Mesendoderm (in vitro differentiated cells): ENCODE data around the gene ALK.

ENCODE experiments used
- DNase-seq: peaks from one replicate; pipeline ENCODE4 v3.0.0; 2013
- H2AK5ac ChIP-seq: 2 replicates; pipeline ENCODE4 v1.6.1; 2013; ENCODE audit warnings: low read length, inconsistent platforms
- H2BK120ac ChIP-seq: 2 replicates; pipeline ENCODE4 v1.6.1; 2013; ENCODE audit warnings: low read depth, mild to moderate bottlenecking, low read length, moderate library complexity, mixed read lengths
- H2BK15ac ChIP-seq: replicated peaks from 2 replicates; pipeline ENCODE4 v1.6.1; 2013; ENCODE audit warnings: low read depth, mild to moderate bottlenecking, moderate library complexity
- H2BK5ac ChIP-seq: 2 replicates; pipeline ENCODE4 v1.6.1; 2013; ENCODE audit warnings: low read length, inconsistent platforms
- H3K18ac ChIP-seq: 2 replicates; pipeline ENCODE4 v1.6.1; 2013; ENCODE audit warnings: mild to moderate bottlenecking, low read length, mixed read lengths
- H3K23ac ChIP-seq: one replicate; pipeline ENCODE4 v1.6.1; 2013; ENCODE audit warnings: low read length
- H3K27ac ChIP-seq: 2 replicates; pipeline ENCODE4 v1.5.1; 2013; ENCODE audit warnings: low read depth, mild to moderate bottlenecking, inconsistent platforms, low read length, moderate library complexity
- H3K27me3 ChIP-seq: 2 replicates; pipeline ENCODE4 v1.6.1; 2013; ENCODE audit warnings: low read length, control low read depth, mild to moderate bottlenecking, inconsistent platforms; ENCODE audit not compliant: insufficient read depth, poor library complexity
- H3K36me3 ChIP-seq: 2 replicates; pipeline ENCODE4 v1.6.1; 2013; ENCODE audit warnings: low read length, inconsistent platforms; ENCODE audit not compliant: control insufficient read depth, insufficient read depth
- H3K4ac ChIP-seq: one replicate; pipeline ENCODE4 v1.6.1; 2013; ENCODE audit warnings: low read depth, mild to moderate bottlenecking, low read length, moderate library complexity
- H3K4me1 ChIP-seq: 2 replicates; pipeline ENCODE4 v1.6.1; 2013; ENCODE audit warnings: low read depth, low read length, inconsistent platforms; ENCODE audit not compliant: control insufficient read depth
- H3K4me2 ChIP-seq: 2 replicates; pipeline ENCODE4 v1.6.1; 2013; ENCODE audit warnings: low read length
- H3K4me3 ChIP-seq: 2 replicates; pipeline ENCODE4 v1.5.1; 2013; ENCODE audit warnings: mild to moderate bottlenecking, low read length
- H3K56ac ChIP-seq: one replicate; pipeline ENCODE4 v1.6.1; 2013; ENCODE audit warnings: low read length
- H3K79me1 ChIP-seq: 2 replicates; pipeline ENCODE4 v1.6.1; 2013; ENCODE audit warnings: low read length, inconsistent platforms
- H3K79me2 ChIP-seq: 2 replicates; pipeline ENCODE4 v1.6.1; 2013; ENCODE audit warnings: mild to moderate bottlenecking, low read length; ENCODE audit not compliant: control insufficient read depth, insufficient read depth
- H3K9ac ChIP-seq: 2 replicates; pipeline ENCODE4 v1.6.1; 2013; ENCODE audit warnings: low read length, inconsistent platforms
- H4K5ac ChIP-seq: one replicate; pipeline ENCODE4 v1.6.1; 2013; ENCODE audit warnings: low read length
- H4K8ac ChIP-seq: one replicate; pipeline ENCODE4 v1.6.1; 2013; ENCODE audit warnings: low read depth, mild to moderate bottlenecking, control low read depth, low read length, moderate library complexity
- whole genome bisulfite sequencing: extraction: QIAGEN DNeasy Blood & Tissue Kit; methylation state at CpG from one replicate; pipeline ENCODE4 v1.1.7; 2013; ENCODE audit warnings: low lambda C conversion rate, missing lambda C conversion rate; ENCODE audit not compliant: insufficient coverage; ENCODE audit errors: extremely low coverage; 5-methylcytosine and 5-hydroxymethylcytosine counted together

The ALK gene

DNA sequence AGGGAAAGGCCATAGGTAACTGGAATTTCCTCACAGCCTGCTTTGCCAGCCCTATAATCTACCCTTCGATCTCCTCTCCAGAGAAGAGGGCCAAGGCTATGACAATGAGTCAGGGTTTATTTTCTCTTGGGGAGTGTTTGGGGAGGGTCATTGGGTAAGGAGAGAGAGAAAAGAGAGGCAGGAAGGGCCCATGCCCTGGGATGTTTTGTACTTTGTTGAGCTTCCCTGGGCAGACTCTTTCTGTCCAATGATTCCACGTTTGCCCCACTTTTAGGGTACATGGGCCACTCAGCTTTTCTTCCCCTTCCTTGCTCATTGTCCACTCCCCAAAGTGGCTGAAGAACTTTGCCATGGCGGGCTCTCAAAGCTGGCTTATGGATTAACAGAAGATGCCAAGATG, 224.2 kb downstream of the ALK start:
- Histone ChIP-seq H2BK5ac (no peak overlapping the region), H3K27ac (no peak overlapping the region), H3K27me3 (no peaks in the 10 kb centered on the region), H3K18ac (no peak overlapping the region), H3K4me1 (no peaks in the 10 kb centered on the region), H3K4me2 (no peak overlapping the region), H3K4me3 (no peak overlapping the region), H2AK5ac (no peak overlapping the region), H3K4ac (no peak overlapping the region), H4K5ac (no peak overlapping the region), H2BK15ac (no peak overlapping the region), H3K9ac (no peak overlapping the region), H4K8ac (no peak overlapping the region), H2BK120ac (no peak overlapping the region), H3K56ac (no peak overlapping the region), H3K23ac (no peak overlapping the region), H3K36me3 (no peaks in the 10 kb centered on the region), H3K79me1 (no peaks in the 10 kb centered on the region), H3K79me2 (no peaks in the 10 kb centered on the region)
- DNase-seq: no peak
- no CpG with 5 or more reads among the region's 3 CpGs for WGBS

DNA sequence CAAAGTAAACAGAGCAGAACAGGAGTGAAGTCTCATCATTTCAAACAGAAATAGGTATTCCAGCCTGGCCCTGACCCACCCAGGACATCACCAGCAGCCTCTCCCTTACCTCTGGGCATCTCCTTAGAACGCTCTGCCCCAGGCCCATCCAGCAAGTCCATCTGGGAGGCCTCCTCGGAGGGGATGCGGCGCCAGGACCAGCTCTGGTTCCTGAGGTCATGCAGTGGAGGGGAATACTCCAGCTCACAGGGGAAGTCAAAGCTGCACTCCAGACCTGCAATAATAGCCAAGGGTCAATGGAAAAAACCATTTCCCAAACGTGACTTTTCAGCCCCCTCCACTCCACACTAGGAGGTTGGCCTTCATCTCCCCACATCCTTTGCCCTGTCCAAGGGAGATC, 226.6 kb downstream of the ALK start:
- Histone ChIP-seq H3K18ac (no peak overlapping the region), H3K4me2 (no peak overlapping the region), H3K79me2 (no peaks in the 10 kb centered on the region), H3K79me1 (no peaks in the 10 kb centered on the region), H4K5ac (no peak overlapping the region), H3K27ac (no peak overlapping the region), H4K8ac (no peak overlapping the region), H2AK5ac (no peak overlapping the region), H3K4ac (no peak overlapping the region), H2BK15ac (no peak overlapping the region), H3K36me3 (no peaks in the 10 kb centered on the region), H2BK5ac (no peak overlapping the region), H3K56ac (no peak overlapping the region), H3K4me3 (no peak overlapping the region), H2BK120ac (no peak overlapping the region), H3K23ac (no peak overlapping the region), H3K9ac (no peak overlapping the region), H3K27me3 (no peaks in the 10 kb centered on the region), H3K4me1 (no peaks in the 10 kb centered on the region)
- no peak for DNase-seq
- no CpG with 5 or more reads among the region's 5 CpGs for WGBS

- no peak overlapping the region for H3K4ac ChIP-seq
- no peak overlapping the region for H3K56ac ChIP-seq
- H3K79me1 ChIP-seq: no peaks in the 10 kb centered on the region
- H3K79me2 ChIP-seq: no peaks in the 10 kb centered on the region
- no peak overlapping the region for H2AK5ac ChIP-seq
- no peak overlapping the region for H3K9ac ChIP-seq
- H4K8ac ChIP-seq: no peak overlapping the region
- no peak overlapping the region for H3K27ac ChIP-seq
- H3K23ac ChIP-seq: no peak overlapping the region
- H2BK5ac ChIP-seq: no peak overlapping the region
- no peak overlapping the region for H3K4me2 ChIP-seq
- no peak overlapping the region for H3K18ac ChIP-seq
- no peak overlapping the region for H3K4me3 ChIP-seq
- no CpG with 5 or more reads among the region's 2 CpGs for WGBS
- no peaks in the 10 kb centered on the region for H3K4me1 ChIP-seq
- H3K36me3 ChIP-seq: no peaks in the 10 kb centered on the region
- H2BK15ac ChIP-seq: no peak overlapping the region
- no peak overlapping the region for H4K5ac ChIP-seq
- DNase-seq: no peak
- no peak overlapping the region for H2BK120ac ChIP-seq
- H3K27me3 ChIP-seq: no peaks in the 10 kb centered on the region
Observed at GRCh38 chr2:29691391-29691950, 229.9 kb downstream of the ALK start.

DNA sequence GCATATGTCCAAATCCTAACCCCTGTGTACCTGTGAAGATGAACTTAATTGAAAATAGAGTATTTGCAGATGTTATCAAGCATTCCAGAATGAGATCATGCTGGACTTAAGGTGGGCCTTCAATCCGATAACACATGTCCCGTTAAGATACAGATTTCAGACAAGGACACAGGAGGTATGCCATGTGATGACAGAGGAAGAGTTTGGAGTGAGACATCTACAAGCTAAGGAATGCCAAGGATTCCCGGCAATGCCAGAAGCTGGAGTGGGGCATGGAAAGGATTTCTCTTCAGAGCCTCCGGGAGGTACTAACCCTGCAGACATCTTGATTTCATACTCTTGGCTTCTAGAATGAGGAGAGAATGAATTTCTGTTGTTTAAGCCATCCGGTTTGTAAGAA, 231.7 kb downstream of the ALK start:
- no peaks in the 10 kb centered on the region for H3K79me1 ChIP-seq
- no peak overlapping the region for H3K4me3 ChIP-seq
- no peak overlapping the region for H4K5ac ChIP-seq
- H4K8ac ChIP-seq: no peak overlapping the region
- H3K27me3 ChIP-seq: no peaks in the 10 kb centered on the region
- H3K36me3 ChIP-seq: no peaks in the 10 kb centered on the region
- H3K9ac ChIP-seq: no peak overlapping the region
- H3K4me2 ChIP-seq: no peak overlapping the region
- no peak overlapping the region for H3K27ac ChIP-seq
- no peak overlapping the region for H2BK120ac ChIP-seq
- no peak for DNase-seq
- H3K79me2 ChIP-seq: no peaks in the 10 kb centered on the region
- no CpG with 5 or more reads among the region's 5 CpGs for WGBS
- no peaks in the 10 kb centered on the region for H3K4me1 ChIP-seq
- no peak overlapping the region for H2BK15ac ChIP-seq
- no peak overlapping the region for H3K18ac ChIP-seq
- no peak overlapping the region for H2BK5ac ChIP-seq
- no peak overlapping the region for H3K4ac ChIP-seq
- H3K23ac ChIP-seq: no peak overlapping the region
- H2AK5ac ChIP-seq: no peak overlapping the region
- no peak overlapping the region for H3K56ac ChIP-seq

DNA sequence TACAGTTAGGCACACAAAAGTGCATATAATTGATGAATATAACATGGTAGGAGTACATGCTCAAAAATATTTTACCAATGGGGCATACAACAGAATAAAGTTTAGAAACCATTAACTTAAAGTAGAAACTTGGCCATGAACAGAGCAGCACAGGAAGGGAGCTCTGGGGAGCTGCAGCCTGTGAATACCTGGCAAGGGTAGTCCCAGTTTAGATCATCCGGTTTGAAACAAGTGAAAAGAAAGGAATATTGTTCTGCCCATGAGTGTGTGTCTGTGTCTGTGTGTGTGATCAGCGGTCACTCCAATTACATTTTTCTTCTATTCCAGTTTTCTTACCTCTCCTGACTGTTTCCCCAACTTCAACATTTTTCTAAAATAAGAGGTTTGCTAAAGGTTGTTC, 233.0 kb downstream of the ALK start:
- no peak overlapping the region for H4K8ac ChIP-seq
- H2BK120ac ChIP-seq: no peak overlapping the region
- no peaks in the 10 kb centered on the region for H3K36me3 ChIP-seq
- WGBS: no CpG with 5 or more reads among the region's 2 CpGs
- H3K79me1 ChIP-seq: no peaks in the 10 kb centered on the region
- H3K27me3 ChIP-seq: no peaks in the 10 kb centered on the region
- no peak overlapping the region for H4K5ac ChIP-seq
- H3K27ac ChIP-seq: no peak overlapping the region
- H2AK5ac ChIP-seq: no peak overlapping the region
- H3K9ac ChIP-seq: no peak overlapping the region
- no peak for DNase-seq
- no peak overlapping the region for H3K4me3 ChIP-seq
- no peak overlapping the region for H2BK5ac ChIP-seq
- no peak overlapping the region for H3K4ac ChIP-seq
- H3K23ac ChIP-seq: no peak overlapping the region
- no peak overlapping the region for H3K18ac ChIP-seq
- H3K79me2 ChIP-seq: no peaks in the 10 kb centered on the region
- H3K4me1 ChIP-seq: no peaks in the 10 kb centered on the region
- H3K4me2 ChIP-seq: no peak overlapping the region
- H2BK15ac ChIP-seq: no peak overlapping the region
- H3K56ac ChIP-seq: no peak overlapping the region

DNA sequence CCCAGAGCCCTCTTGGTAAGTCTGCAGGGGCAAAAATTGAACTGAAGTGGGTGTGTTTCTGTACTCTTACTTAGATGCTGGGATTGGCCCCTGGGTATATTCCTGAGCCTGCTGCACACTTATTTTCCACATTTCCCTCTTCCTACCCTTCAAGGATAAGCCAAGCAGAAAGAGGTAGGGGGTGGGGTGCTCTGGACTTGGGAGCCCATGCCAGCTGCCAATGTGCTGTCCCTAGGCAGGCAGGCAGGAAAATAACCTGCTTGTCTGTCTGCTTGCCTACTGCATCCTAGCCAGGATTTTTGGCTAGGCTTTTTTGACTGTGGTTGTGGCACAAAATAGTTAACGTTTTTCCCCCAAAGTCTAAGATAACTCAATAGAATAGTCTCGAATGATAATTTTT, 234.3 kb downstream of the ALK start:
- DNase-seq: no peak
- no peaks in the 10 kb centered on the region for H3K36me3 ChIP-seq
- H3K18ac ChIP-seq: no peak overlapping the region
- no peaks in the 10 kb centered on the region for H3K79me1 ChIP-seq
- no peaks in the 10 kb centered on the region for H3K27me3 ChIP-seq
- H3K56ac ChIP-seq: no peak overlapping the region
- H3K9ac ChIP-seq: no peak overlapping the region
- H4K8ac ChIP-seq: no peak overlapping the region
- no peaks in the 10 kb centered on the region for H3K4me1 ChIP-seq
- no peaks in the 10 kb centered on the region for H3K79me2 ChIP-seq
- no peak overlapping the region for H3K4me3 ChIP-seq
- WGBS: no CpG with 5 or more reads among the region's 2 CpGs
- no peak overlapping the region for H3K4ac ChIP-seq
- H2BK5ac ChIP-seq: no peak overlapping the region
- H2AK5ac ChIP-seq: no peak overlapping the region
- H3K4me2 ChIP-seq: no peak overlapping the region
- no peak overlapping the region for H4K5ac ChIP-seq
- H3K27ac ChIP-seq: no peak overlapping the region
- no peak overlapping the region for H2BK15ac ChIP-seq
- H2BK120ac ChIP-seq: no peak overlapping the region
- H3K23ac ChIP-seq: no peak overlapping the region
